Muscle layer of colon (tissue), 2 donors: Measurements from ENCODE around the gene FAM117A.
A peak's percentile ranks its signal among the peaks of the same experiment; 100 is the strongest.

ENCODE experiments used
- H3K27ac ChIP-seq: one replicate; pipeline ENCODE4 v1.7.0; 2013; ENCODE audit warnings: low read depth, mild to moderate bottlenecking, low read length, moderate library complexity
- H3K27me3 ChIP-seq, 2 donors: one replicate each; pipeline ENCODE4 v1.7.0; 2013; ENCODE audit warnings: low read length in 2 of 2, mild to moderate bottlenecking in 2 of 2; ENCODE audit not compliant: insufficient read depth in 2 of 2, control insufficient read depth in 1 of 2
- H3K36me3 ChIP-seq: one replicate; pipeline ENCODE4 v1.7.0; 2013; ENCODE audit warnings: mild to moderate bottlenecking, low read length; ENCODE audit not compliant: insufficient read depth
- H3K4me1 ChIP-seq: one replicate; pipeline ENCODE4 v1.7.0; 2013; ENCODE audit warnings: mild to moderate bottlenecking, low read length; ENCODE audit not compliant: insufficient read depth
- H3K4me3 ChIP-seq, 2 donors: one replicate each; pipeline ENCODE4 v1.7.0; 2013; ENCODE audit warnings: low read length in 2 of 2, low read depth in 1 of 2, mild to moderate bottlenecking in 1 of 2, moderate library complexity in 1 of 2
- H3K9ac ChIP-seq: one replicate; pipeline ENCODE4 v1.7.0; 2013; ENCODE audit warnings: low read length
- H3K9me3 ChIP-seq: one replicate; pipeline ENCODE4 v1.7.0; 2013; ENCODE audit warnings: mild to moderate bottlenecking, low read length
- donor health status: abdominal sarcoma.
- donor health status: Adenocarcinoma of cecum.

FAM117A gene

DNA sequence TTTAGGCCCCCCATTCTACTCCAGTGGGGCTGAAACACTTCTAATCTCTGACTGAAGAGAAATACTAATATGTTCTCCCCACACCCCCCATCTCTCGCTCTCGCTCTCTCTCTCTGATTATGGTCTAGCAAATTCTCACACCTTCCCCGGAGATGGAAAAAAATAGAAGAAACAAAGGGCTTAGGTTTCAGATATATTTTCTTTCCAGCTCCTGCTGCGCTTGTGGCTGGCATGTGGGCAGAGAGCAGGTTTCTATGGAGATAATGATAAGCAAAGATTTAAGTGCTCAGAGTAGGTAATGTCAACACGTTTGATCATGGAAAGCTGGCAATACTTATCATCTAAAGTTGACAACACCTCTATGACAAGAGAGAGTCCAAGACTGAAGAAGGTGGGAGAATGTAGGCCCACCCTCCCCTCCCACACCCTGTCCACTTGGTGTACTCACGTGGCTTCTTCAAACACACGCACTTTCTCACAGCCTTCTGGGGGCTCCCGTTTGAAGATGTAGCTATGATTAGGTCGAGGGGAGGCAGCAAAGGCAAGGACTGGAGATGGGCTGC, 48.1 kb downstream of the FAM117A start:
- Histone ChIP-seq H3K9ac (no peak overlapping the region), H3K4me3 (no peak overlapping the region), H3K27me3 (no peaks in the 10 kb centered on the region), H3K9me3 (no peaks in the 10 kb centered on the region), H3K4me1 (peaks cover 8% of the 10 kb centered on the region), H3K27ac (no peak overlapping the region), H3K36me3 (peaks cover 75% of the 10 kb centered on the region)

- H3K9ac ChIP-seq, result no peak overlapping the region
- H3K27ac ChIP-seq, result no peak overlapping the region
- no peaks in the 10 kb centered on the region for H3K9me3 ChIP-seq
- H3K4me1 ChIP-seq, result peaks cover 8% of the 10 kb centered on the region
- H3K4me3 ChIP-seq, result no peak overlapping the region
- no peaks in the 10 kb centered on the region for H3K27me3 ChIP-seq
- peaks cover 72% of the 10 kb centered on the region for H3K36me3 ChIP-seq
Measured at GRCh38 chr17:49715216-49715615, 48.7 kb downstream of the FAM117A start.

- Histone ChIP-seq H3K27ac (peak overlapping the region; percentile 12), H3K9ac (no peak overlapping the region)
Measured at GRCh38 chr17:49708515-49709183, 55.3 kb downstream of the FAM117A start.

GRCh38 chr17:49707608-49708514, 56.1 kb downstream of the FAM117A start, which contains the start of gene SLC35B1:
TSS of gene SLC35B1 (minus strand) at chr17:49707964. CDS start at chr17:49707833, 131 bp downstream.
- Histone ChIP-seq H3K36me3 (peaks cover 45% of the 10 kb centered on the region), H3K27me3 (no peaks in the 10 kb centered on the region), H3K4me1 (peaks cover 26% of the 10 kb centered on the region), H3K9me3 (no peaks in the 10 kb centered on the region), H3K27ac (peak within 1 kb of the TSS; percentile 96), H3K9ac (peak within 1 kb of the TSS; percentile 72), H3K4me3 (peak within 1 kb of the TSS; percentile 95)

More at GRCh38 chr17:49708515-49709183, 55.3 kb downstream of the FAM117A start:
- Histone ChIP-seq H3K36me3 (peaks cover 40% of the 10 kb centered on the region), H3K27me3 (no peaks in the 10 kb centered on the region), H3K4me3 (peak overlapping the region in 1 of 2 donors; percentile 39), H3K4me1 (peaks cover 26% of the 10 kb centered on the region), H3K9me3 (no peaks in the 10 kb centered on the region)

DNA sequence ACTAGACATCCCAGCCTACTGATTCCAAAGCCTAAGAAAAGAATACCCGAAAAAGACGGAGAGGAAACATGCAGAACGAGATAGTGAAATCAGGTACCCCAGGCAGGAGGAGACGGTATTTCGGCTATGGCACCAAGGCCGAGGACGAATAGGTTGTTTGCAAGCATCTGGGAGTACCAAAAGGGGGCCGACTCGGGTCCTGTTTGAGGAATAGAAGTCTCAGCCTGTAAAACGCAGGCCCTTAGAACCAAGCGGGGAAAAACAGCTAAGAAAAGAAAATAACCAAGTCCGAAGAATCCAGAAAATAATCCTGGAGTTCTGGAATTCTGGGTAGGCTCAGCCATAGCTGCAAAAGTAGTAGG, 56.7 kb downstream of the FAM117A start:
- Histone ChIP-seq H3K4me3 (peak overlapping the region; percentile 95), H3K36me3 (peaks cover 46% of the 10 kb centered on the region), H3K4me1 (peaks cover 26% of the 10 kb centered on the region), H3K27ac (peak overlapping the region; percentile 96), H3K27me3 (no peaks in the 10 kb centered on the region), H3K9ac (peak overlapping the region; percentile 72), H3K9me3 (no peaks in the 10 kb centered on the region)

DNA sequence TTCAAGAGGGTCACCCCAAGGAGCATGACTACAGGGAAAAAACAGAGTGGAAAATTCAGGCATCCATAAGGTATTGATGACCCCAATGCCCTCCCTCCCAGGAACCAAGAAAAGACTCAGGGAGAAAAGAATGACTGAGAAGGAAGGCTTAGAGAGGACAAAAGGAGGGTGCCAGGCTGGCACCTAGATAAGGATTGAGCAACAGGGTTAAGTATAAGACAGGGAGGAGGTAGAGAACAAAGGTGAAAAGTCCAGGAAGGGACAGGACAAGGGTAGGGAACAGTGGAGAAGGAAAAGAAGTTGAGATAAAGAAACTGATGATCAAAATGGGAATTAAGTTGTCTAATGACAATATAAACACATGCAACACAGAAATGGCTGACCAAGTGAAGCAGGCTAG, 58.7 kb downstream of the FAM117A start:
- H3K27me3 ChIP-seq, result no peaks in the 10 kb centered on the region
- H3K4me3 ChIP-seq, result no peak overlapping the region
- H3K4me1 ChIP-seq, result peaks cover 26% of the 10 kb centered on the region
- no peak overlapping the region for H3K27ac ChIP-seq
- no peak overlapping the region for H3K9ac ChIP-seq
- H3K36me3 ChIP-seq, result peaks cover 54% of the 10 kb centered on the region
- H3K9me3 ChIP-seq, result no peaks in the 10 kb centered on the region

DNA sequence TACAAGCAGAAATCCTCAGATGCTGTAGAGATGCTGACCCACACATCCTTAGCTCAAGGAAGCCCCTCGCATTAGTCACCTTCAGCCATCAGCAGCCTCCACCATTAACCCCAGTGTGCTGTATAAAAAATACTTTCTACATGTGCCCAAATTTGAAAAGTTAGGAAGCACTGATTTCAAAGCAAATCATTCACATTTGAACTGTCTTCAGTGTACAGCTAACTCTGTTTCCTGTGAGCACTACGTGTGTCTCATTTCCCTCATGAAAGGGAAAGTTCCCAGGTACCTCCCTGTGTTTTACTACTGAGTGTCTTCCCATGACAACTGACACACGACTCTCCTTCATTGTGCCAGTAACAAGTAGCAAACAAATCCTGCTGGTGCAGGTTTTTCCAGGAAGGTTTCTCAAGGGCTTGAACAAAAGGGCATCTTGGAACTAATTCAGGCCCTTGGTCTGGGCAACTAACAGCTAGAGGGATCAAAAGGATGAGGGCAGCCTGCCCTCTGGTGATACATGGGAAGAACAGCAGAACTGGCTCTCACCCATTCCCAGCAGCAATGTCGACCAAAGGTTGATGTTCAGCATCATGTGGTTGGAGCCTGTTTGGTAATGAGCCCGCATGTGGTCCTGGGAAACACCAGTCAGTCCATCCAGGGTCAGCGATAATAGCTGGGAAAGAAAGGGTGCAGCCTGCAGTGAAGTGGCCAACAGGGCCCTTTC, 60.2 kb downstream of the FAM117A start:
- no peak overlapping the region for H3K9ac ChIP-seq
- H3K4me1 ChIP-seq, result peaks cover 22% of the 10 kb centered on the region
- H3K9me3 ChIP-seq, result no peaks in the 10 kb centered on the region
- H3K27me3 ChIP-seq, result no peaks in the 10 kb centered on the region
- H3K4me3 ChIP-seq, result no peak overlapping the region
- H3K27ac ChIP-seq, result no peak overlapping the region
- peaks cover 59% of the 10 kb centered on the region for H3K36me3 ChIP-seq

DNA sequence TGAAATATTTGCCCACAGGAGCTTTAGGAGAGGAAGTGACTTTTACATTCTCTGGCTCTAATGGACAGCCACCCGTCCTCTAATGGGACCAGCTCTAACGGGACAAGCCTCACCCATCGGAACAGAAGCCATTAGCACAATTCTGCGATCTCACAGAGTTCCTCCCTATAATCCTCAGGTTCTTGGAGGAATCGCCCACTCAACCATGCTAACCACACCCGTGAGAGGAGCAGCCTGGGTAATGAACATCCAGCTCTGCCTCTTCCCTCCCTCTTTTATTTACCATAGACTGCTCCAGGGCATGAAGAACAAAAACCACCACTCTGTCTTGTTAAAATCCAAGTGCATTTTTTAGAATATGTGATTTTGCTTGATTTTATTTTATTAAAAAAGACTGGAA, 63.0 kb downstream of the FAM117A start:
- peaks cover 58% of the 10 kb centered on the region for H3K36me3 ChIP-seq

DNA sequence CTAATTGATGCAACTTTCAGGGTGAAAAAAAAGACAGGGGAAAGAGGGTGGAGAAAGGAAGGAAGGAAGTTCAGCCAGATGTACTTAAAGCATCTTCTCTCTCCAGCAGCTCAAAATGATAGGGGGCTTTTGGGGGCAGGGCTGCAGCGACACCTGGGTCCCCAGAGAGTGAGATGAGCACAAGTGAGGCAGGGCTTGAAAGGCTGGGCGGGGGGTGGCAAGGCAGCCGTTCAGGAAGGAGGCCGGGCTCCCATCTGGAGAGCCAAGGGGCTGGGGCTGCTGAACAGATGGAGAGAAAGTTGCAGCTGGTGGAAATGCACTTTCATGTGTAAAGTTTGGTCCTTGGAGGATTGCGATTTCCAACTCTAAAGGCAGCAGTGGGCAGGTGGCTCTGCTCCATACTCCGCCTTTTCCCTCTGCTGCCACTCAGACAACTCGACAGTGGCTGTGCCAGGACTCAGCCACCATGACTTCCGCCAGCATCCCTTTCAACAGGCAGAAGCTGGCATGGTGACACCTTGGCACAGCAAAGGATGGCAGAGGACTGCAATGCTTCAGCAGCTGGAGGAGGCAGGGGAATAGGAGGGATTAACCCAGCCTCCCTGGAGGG, 63.9 kb downstream of the FAM117A start:
- Histone ChIP-seq H3K9me3 (no peaks in the 10 kb centered on the region), H3K36me3 (peaks cover 50% of the 10 kb centered on the region), H3K4me3 (no peak overlapping the region), H3K27me3 (no peaks in the 10 kb centered on the region), H3K9ac (no peak overlapping the region), H3K4me1 (peaks cover 4% of the 10 kb centered on the region), H3K27ac (no peak overlapping the region)

More for the DNA sequence above, 63.0 kb downstream of the FAM117A start:
- Histone ChIP-seq H3K4me1 (peaks cover 5% of the 10 kb centered on the region), H3K9ac (no peak overlapping the region), H3K9me3 (no peaks in the 10 kb centered on the region), H3K27me3 (no peaks in the 10 kb centered on the region), H3K27ac (no peak overlapping the region), H3K4me3 (no peak overlapping the region)

GRCh38 chr17:49698005-49698404, 65.9 kb downstream of the FAM117A start:
- Histone ChIP-seq H3K27me3 (no peaks in the 10 kb centered on the region), H3K4me3 (no peak overlapping the region), H3K36me3 (peaks cover 29% of the 10 kb centered on the region), H3K9ac (no peak overlapping the region), H3K9me3 (no peaks in the 10 kb centered on the region), H3K4me1 (peaks cover 8% of the 10 kb centered on the region), H3K27ac (no peak overlapping the region)
